Loucy (cell line): ENCODE measurements around the gene CTU2.
A peak's percentile ranks its signal among the peaks of the same experiment; 100 is the strongest.

Source experiments
- H2AFZ ChIP-seq: fragments of 200-600 bp; sonication (generic); 2 replicates; pipeline ENCODE4 v1.6.0; 2016; ENCODE audit warnings: antibody characterized with exemption, mild to moderate bottlenecking, low read length, moderate library complexity
- H3F3A ChIP-seq: fragments of 200-600 bp; 2 replicates; pipeline ENCODE4 v1.6.0; 2016; ENCODE audit warnings: antibody characterized with exemption, low read depth, mild to moderate bottlenecking
- H3K27me3 ChIP-seq: fragments of 200-600 bp; sonication (generic); 2 replicates; pipeline ENCODE4 v1.6.1; 2014; ENCODE audit warnings: low read length, mild to moderate bottlenecking; ENCODE audit not compliant: insufficient read depth, poor library complexity, severe bottlenecking
- H3K36me3 ChIP-seq: fragments of 200-600 bp; sonication (generic); 2 replicates; pipeline ENCODE4 v1.6.1; 2016; ENCODE audit warnings: low read length; ENCODE audit not compliant: insufficient read depth
- H3K4me1 ChIP-seq: fragments of 200-600 bp; sonication (generic); 2 replicates; pipeline ENCODE4 v1.5.1; 2014; ENCODE audit warnings: low read length, mild to moderate bottlenecking; ENCODE audit not compliant: insufficient read depth, poor library complexity, severe bottlenecking
- H3K4me2 ChIP-seq: fragments of 200-600 bp; sonication (generic); 2 replicates; pipeline ENCODE4 v1.6.0; 2014; ENCODE audit warnings: antibody characterized with exemption, low read length, low read depth, mild to moderate bottlenecking; ENCODE audit not compliant: poor library complexity, severe bottlenecking
- H3K4me3 ChIP-seq: fragments of 200-600 bp; sonication (generic); 2 replicates; pipeline ENCODE4 v1.5.1; 2014; ENCODE audit warnings: low read length, mild to moderate bottlenecking, mixed read lengths; ENCODE audit not compliant: poor library complexity, severe bottlenecking
- H3K79me2 ChIP-seq: fragments of 200-600 bp; sonication (generic); 2 replicates; pipeline ENCODE4 v1.6.1; 2014; ENCODE audit warnings: low read length; ENCODE audit not compliant: insufficient read depth
- H3K9ac ChIP-seq: fragments of 200-600 bp; sonication (generic); 2 replicates; pipeline ENCODE4 v1.6.0; 2014; ENCODE audit warnings: mild to moderate bottlenecking, low read depth, low read length, moderate library complexity; ENCODE audit not compliant: poor library complexity, severe bottlenecking
- H3K9me2 ChIP-seq: fragments of 200-600 bp; sonication (generic); replicated peaks from 2 replicates; pipeline ENCODE4 v1.6.1; 2016; ENCODE audit warnings: low read depth, low read length, mixed read lengths
- H3K9me3 ChIP-seq: fragments of 200-600 bp; sonication (generic); 2 replicates; pipeline ENCODE4 v1.6.1; 2014; ENCODE audit warnings: mild to moderate bottlenecking, antibody characterized with exemption, low read length, low read depth; ENCODE audit not compliant: insufficient read depth
- H4K20me1 ChIP-seq: fragments of 200-600 bp; sonication (generic); 2 replicates; pipeline ENCODE4 v1.6.0; 2014; ENCODE audit warnings: antibody characterized with exemption, low read length, mild to moderate bottlenecking; ENCODE audit not compliant: insufficient read depth, poor library complexity, severe bottlenecking
- EZH2phosphoT487 ChIP-seq: fragments of 200-600 bp; IDR thresholded peaks from 2 replicates; pipeline ENCODE4 v1.6.1; 2018; ENCODE audit warnings: antibody characterized with exemption, mild to moderate bottlenecking, moderate library complexity, borderline replicate concordance
- TF ChIP-seq, protein P1 (sequence below): fragments of 200-600 bp; sonication (generic); conservative IDR thresholded peaks from 2 replicates; pipeline ENCODE4 v1.5.1; 2014; ENCODE audit warnings: mild to moderate bottlenecking, antibody characterized with exemption, low read length

Gene CTU2

DNA sequence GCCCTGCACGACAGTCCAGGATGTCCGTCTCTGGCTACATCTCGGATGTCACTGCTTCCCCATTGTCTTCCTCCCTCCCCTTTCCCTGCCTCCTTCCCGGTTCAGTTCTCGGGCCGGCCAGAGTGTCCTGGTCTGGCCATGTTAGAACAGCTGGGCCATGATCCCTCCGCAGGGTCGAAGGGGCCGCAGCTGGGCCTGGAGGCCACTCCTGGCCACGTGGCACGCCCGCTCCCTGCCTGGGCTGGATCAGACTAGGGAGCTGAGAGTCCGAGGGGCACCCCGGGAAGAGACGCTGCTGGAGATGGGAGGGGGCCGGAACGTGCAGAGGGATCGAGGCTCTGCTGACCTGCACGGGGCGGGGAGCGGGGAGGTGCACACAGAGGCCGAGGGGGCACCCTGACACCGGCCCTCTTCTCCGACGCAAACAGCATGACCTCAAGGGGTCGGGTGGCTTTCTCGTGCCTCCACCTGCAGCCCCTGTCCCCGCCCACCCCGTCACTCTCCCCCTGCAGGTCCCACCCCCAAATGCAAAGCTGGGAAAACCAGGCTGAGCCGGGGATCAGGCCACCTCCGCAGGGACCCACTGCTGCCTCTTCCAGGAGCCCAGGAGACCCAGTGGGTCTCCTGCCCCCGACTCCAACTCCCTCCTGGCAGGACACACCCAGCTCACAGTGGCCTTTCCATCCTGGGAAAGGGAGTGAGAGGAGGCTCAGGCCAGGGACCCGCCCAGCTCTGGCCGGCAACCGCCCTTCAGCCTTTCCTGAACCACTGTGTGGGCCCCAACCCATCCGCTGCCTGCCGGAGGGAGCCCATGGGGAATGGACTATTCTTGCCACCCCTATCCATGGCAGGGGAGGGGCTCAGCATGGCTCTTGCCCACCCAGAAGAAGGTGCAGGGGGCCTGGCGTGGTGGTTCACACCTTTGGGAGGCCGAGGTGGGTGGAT lies 38.5 kb downstream of the CTU2 start:
- 0 out of 2 replicates have a peak, but pooled peaks cover 2% of the 10 kb centered on the region for H3K79me2 ChIP-seq
- H3K27me3 ChIP-seq, result no peaks in the 10 kb centered on the region
- TF ChIP-seq, protein P1, sequence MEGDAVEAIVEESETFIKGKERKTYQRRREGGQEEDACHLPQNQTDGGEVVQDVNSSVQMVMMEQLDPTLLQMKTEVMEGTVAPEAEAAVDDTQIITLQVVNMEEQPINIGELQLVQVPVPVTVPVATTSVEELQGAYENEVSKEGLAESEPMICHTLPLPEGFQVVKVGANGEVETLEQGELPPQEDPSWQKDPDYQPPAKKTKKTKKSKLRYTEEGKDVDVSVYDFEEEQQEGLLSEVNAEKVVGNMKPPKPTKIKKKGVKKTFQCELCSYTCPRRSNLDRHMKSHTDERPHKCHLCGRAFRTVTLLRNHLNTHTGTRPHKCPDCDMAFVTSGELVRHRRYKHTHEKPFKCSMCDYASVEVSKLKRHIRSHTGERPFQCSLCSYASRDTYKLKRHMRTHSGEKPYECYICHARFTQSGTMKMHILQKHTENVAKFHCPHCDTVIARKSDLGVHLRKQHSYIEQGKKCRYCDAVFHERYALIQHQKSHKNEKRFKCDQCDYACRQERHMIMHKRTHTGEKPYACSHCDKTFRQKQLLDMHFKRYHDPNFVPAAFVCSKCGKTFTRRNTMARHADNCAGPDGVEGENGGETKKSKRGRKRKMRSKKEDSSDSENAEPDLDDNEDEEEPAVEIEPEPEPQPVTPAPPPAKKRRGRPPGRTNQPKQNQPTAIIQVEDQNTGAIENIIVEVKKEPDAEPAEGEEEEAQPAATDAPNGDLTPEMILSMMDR, result no peak
- TF ChIP-seq EZH2phosphoT487, result no peak
- no peaks in the 10 kb centered on the region for H3F3A ChIP-seq
- no peaks in the 10 kb centered on the region for H3K9me2 ChIP-seq
- no peaks in the 10 kb centered on the region; the same call in 1 of the 2 replicates for H3K36me3 ChIP-seq
- no peaks in the 10 kb centered on the region for H3K4me1 ChIP-seq
- no peaks in the 10 kb centered on the region for H3K9me3 ChIP-seq
- no peak overlapping the region for H3K4me3 ChIP-seq
- no peak overlapping the region for H2AFZ ChIP-seq
- no peak overlapping the region for H3K4me2 ChIP-seq
- peaks cover 5% of the 10 kb centered on the region for H4K20me1 ChIP-seq
- no peak overlapping the region for H3K9ac ChIP-seq

- Histone ChIP-seq H3K9me3 (no peaks in the 10 kb centered on the region), H3F3A (no peaks in the 10 kb centered on the region), H3K4me2 (no peak overlapping the region), H3K36me3 (no peaks in the 10 kb centered on the region; the same call in 1 of the 2 replicates), H3K9me2 (no peaks in the 10 kb centered on the region), H3K27me3 (no peaks in the 10 kb centered on the region), H3K79me2 (peaks cover 8% of the 10 kb centered on the region; the same call in 1 of the 2 replicates), H4K20me1 (peaks cover 8% of the 10 kb centered on the region), H2AFZ (no peak overlapping the region), H3K9ac (no peak overlapping the region), H3K4me1 (no peaks in the 10 kb centered on the region), H3K4me3 (no peak overlapping the region)
- TF ChIP-seq EZH2phosphoT487, result no peak
- TF ChIP-seq, protein P1, result no peak
Measured at GRCh38 chr16:88746506-88746905, 40.2 kb downstream of the CTU2 start.

- Histone ChIP-seq H3K9ac (no peak overlapping the region), H3K4me3 (no peak overlapping the region), H4K20me1 (peaks cover 8% of the 10 kb centered on the region), H3K36me3 (no peaks in the 10 kb centered on the region; the same call in 1 of the 2 replicates), H2AFZ (no peak overlapping the region), H3K27me3 (no peaks in the 10 kb centered on the region), H3F3A (no peaks in the 10 kb centered on the region), H3K4me1 (no peaks in the 10 kb centered on the region), H3K9me2 (no peaks in the 10 kb centered on the region), H3K79me2 (peaks cover 13% of the 10 kb centered on the region; the same call in 1 of the 2 replicates), H3K9me3 (no peaks in the 10 kb centered on the region), H3K4me2 (no peak overlapping the region)
- TF ChIP-seq, protein P1, result peak; percentile 57
- no peak for TF ChIP-seq EZH2phosphoT487
Measured at GRCh38 chr16:88747588-88748301, 41.4 kb downstream of the CTU2 start.
